Muscle of back (tissue), 13 donors: ENCODE measurements around the gene USP3. TPM values are rescaled to one million over a fixed set of nuclear protein-coding genes. Genes with fewer than 3 reads are reported as not detected.

ENCODE experiments used
- DNase-seq, 3 donors: peaks; one replicate each; pipeline versions ENCODE4 v3.0.0 to v3.0.0-alpha.2; 2013
- long read RNA-seq, 9 donors: transcript quantifications; one replicate each; lab custom pipeline, GENCODE V29; 2026
- polyA plus RNA-seq, 10 donors: library from polyadenylated mRNA; unstranded; fragments of 120-200 nt; gene quantifications; one replicate each; pipeline ENCODE4 v1.2.1, GENCODE V29; 2013; ENCODE audit not compliant: insufficient read length in 10 of 10

The USP3 gene, protein sequence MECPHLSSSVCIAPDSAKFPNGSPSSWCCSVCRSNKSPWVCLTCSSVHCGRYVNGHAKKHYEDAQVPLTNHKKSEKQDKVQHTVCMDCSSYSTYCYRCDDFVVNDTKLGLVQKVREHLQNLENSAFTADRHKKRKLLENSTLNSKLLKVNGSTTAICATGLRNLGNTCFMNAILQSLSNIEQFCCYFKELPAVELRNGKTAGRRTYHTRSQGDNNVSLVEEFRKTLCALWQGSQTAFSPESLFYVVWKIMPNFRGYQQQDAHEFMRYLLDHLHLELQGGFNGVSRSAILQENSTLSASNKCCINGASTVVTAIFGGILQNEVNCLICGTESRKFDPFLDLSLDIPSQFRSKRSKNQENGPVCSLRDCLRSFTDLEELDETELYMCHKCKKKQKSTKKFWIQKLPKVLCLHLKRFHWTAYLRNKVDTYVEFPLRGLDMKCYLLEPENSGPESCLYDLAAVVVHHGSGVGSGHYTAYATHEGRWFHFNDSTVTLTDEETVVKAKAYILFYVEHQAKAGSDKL
- 10 to 100 TPM; 15.2 to 31.4 (median 21.7) TPM for polyA plus RNA-seq
- long read RNA-seq, donor 1, partial matches to known transcripts: 0 of 3 reads
- long read RNA-seq, donor 1, other reads (novel, unspliced or antisense): 0 of 3 reads
- long read RNA-seq, donor 2, partial matches to known transcripts: 0 of 1 reads
- long read RNA-seq, donor 2, other reads (novel, unspliced or antisense): 0 of 1 reads
- long read RNA-seq, donor 3: 0 reads
- long read RNA-seq, donor 4, partial matches to known transcripts: 0 of 2 reads
- long read RNA-seq, donor 4, other reads (novel, unspliced or antisense): 0 of 2 reads
- long read RNA-seq, donor 5, partial matches to known transcripts: 0 of 4 reads
- long read RNA-seq, donor 5, other reads (novel, unspliced or antisense): 0 of 4 reads
- long read RNA-seq, donor 6: 0 reads
- long read RNA-seq, donor 7, partial matches to known transcripts: 0 of 1 reads
- long read RNA-seq, donor 7, other reads (novel, unspliced or antisense): 0 of 1 reads
- long read RNA-seq, donor 8, partial matches to known transcripts: 0 of 4 reads
- long read RNA-seq, donor 8, other reads (novel, unspliced or antisense): 0 of 4 reads
- long read RNA-seq, donor 9, partial matches to known transcripts: 0 of 2 reads
- long read RNA-seq, donor 9, other reads (novel, unspliced or antisense): 0 of 2 reads

DNA sequence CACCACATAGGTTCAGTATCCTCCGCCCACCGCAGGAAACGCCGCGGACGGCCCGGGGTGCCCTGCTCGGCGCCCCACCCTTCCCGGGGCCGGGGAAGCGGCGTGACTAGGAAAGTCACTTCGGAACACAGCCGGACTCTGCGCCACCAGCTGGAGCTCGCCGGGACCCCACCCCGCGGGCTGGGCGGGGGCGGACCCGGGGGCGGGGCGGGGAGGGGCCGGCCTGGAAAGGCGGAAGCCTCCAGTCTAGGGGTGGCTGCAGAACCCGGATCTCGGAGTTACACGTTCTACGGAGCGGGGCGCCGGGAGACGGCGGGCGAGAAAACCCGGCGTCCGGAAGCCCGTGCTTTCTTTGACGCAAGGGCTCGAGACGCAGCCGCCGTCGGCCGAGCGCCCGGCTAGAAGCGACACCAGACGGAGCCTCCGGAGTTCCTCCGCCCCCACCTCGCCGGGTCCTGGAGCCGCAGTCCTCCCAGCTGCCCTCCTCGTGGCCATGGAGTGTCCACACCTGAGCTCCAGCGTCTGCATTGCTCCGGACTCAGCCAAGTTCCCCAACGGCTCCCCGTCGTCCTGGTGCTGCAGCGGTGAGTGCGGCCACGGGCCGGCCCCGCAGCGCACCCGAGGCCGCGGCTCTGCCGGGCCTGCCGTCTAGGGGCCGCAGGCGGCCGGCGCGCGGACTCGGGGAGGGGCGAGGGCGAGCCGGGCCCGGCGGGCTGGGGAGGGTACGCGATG, at the start of gene USP3:
Gene USP3, plus strand, starts transcription at position 347 of the 732 bp plus-strand sequence. Its CDS starts 147 bp downstream, at position 494.
- DNase-seq: peak; percentile 97 to 98 (median 97)

DNA sequence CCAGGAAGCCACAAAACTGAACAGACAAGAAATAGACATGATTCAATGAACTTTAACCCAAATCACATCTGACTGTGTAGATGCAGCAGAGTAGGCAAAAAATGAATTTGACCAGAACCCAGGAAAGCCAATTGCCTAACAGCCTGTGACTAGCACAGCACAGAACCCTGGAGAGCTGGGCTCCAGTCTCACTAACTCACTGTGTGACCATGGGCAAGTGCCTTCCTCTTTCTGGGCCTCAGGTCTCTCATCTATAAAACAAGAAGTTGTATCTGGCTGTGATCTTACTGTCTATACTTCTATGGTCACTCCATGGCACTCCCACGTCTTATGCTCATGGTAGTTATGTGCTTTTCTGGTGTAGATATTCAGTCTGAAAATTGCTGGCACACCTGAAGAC, 48.1 kb upstream of the USP3 start:
- DNase-seq: no peak

DNA sequence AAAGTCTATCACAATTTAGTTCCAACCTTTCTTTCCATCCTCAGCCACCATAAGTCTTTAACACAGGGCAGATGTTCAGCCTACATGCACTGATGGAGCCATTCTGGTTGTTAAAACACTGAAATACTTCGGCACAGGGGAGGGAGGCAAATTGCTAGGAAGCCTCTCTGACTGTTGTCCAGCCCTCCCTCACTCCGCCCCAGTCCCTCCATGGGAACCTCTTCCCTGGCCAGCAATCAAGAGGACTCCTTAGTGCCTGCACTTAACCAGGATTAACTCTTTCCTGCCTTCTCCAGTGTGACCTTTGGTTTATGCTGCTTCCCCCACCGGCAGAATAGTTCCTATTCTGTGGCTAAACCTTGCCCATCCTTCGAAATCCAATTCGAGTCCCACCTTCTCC, 47.0 kb upstream of the USP3 start:
- peak in 1 of 3 donors; percentile 72 for DNase-seq

DNA sequence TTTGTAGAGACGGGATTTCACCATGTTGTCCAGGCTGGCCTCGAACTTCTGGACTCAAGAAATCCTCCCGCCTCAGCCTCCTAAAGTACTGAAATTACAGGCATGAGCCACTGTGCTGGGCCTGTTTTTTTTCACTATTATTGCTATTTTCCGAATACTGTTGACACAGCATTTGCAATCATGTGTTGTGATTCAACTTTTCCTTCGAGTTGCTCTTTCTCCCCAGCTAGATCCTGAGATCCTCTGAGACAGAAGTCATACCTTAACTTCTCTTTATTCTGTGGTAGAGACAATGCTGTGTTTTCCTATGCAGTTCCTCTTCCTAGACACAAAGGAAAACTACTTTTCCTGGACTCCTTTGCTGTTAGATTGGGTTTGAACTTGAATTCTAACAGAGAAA, 46.4 kb upstream of the USP3 start:
- no peak for DNase-seq

DNA sequence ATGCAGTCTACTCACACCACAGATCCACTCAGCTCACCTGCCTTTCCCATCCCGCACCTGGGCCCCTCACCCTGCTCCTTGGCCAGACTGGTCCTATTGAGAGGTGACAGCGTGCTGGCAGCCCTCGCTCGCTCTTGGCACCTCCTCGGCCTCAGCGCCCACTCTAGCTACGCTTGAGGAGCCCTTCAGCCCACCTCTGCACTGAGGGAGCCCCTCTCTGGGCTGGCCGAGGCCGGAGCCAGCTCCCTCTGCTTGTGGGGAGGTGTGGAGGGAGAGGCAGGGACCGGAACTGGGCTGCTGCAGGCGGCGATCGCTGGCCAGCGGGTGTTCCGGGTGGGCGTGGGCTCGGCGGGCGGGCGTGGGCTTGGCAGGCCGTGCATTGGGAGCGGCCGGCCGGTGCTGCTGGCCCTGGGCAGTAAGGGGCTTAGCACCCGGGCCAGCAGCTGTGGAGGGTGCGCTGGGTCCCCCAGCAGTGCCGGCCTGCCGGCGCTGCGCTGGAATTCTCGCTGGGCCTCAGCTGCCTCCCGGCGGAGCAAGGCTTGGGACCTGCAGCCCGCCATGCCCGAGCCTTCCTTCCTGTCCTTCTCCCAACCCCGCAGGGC, 45.5 kb upstream of the USP3 start:
- DNase-seq: no peak

DNA sequence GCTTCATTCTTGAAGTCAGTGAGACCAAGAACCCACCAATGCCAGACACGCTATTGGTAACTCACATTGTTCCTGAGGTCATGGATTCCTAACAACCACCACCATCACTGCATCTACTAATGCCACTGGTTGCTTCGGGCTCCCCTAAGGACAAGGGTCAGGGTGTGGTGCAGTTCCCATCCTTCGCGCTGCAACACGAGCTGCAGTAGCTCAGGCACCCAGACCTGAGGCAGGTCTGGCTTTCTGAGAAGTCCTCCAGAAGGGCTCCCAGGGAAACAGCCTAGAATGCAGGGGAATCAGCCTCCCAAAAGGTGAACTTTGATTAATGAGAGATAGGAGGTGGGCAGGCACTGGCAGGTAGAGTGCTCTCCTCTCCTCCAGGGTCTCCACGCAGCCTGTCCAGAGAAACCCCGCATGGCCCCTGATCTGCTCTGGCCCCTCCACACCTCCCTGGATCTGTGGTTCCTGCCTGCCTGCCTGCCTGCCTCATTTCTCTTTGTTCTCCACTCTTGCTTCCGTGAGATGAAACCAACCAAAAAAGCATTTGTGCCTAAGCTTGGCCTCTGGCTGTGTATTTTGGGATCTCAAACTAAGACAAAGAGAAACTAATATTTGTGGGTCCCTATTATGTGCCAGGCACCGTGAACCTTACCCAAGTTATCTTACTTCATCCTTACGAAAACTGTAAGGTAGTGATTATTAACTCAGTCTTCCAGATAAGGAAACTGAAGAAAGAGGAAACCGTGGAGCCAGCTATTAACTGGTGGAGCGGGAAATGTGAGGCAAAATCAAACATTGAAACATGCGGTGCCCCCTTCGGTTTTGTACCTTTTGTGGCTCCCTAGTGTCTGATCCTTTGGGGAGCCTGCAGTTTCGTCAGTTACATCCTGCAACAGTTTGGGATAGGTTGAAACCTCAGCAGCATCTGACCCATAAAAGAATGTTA, 43.9 kb upstream of the USP3 start:
- DNase-seq: no peak

- DNase-seq: peak in 1 of 3 donors; percentile 72
Observed at GRCh38 chr15:63461230-63461985, 43.0 kb upstream of the USP3 start.

- DNase-seq: no peak
Observed at GRCh38 chr15:63462088-63462487, 42.3 kb upstream of the USP3 start.

DNA sequence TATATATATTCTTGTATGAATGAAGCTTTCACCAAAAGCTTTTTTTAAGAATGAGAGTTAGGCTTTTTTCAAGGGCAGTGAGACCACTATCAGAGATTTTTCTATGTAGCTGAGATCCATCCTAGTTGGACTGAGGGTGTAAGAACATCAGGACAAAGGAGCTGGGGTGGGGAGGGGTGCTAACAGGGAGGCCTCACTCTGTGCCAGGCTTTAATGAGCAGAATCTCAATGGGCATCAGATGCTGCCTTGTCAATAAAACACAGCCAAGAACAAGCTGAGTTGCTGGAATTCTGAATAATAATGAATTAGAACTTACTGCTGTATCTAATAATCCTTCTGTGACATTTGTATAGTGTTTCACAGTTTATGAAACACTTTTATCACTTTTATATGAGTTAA, 41.4 kb upstream of the USP3 start:
- DNase-seq: no peak

GRCh38 chr15:63463793-63464192, 40.6 kb upstream of the USP3 start:
- no peak for DNase-seq

GRCh38 chr15:63465104-63465503, 39.3 kb upstream of the USP3 start:
- DNase-seq: peak in 2 of 3 donors; percentile 59 to 61

DNA sequence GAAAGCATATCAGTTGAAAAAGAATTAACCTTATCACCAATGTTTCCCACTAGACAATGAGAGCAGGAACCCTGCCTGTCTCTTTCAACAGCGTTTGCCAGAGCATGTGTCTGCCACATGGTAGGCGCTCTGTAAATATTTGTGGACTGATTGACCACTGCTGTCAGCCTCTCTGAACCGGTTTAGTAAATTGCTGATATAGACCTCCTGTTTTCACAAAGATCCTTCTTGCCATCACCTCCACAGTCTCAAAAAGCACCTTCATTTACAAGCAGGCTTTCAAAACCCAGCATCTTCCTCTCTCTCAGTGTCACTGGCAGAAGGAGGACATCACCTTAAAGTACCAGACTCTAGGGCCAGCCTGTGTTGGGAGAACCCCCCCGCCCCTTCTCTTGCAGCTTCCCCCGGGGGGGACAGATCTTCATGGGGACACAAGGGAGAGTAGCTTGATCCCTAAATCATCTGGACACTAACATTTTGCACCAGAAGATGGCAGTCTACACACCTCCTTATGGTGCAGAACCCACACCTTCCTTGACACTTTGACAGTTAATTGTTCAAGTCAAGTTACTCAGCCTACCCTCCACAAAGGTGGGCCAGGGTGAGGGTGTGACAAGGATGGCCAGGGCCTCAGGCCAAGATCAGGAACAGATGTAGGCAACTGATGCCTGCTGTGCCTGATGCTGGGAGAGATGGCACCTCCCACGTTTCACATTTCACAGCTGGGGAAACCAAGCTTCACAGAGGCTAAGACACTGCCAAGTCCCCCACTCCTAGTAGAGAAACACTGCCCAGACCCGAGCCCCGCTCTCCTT, 37.8 kb upstream of the USP3 start:
- peak in 2 of 3 donors; percentile 57 to 78 for DNase-seq

DNA sequence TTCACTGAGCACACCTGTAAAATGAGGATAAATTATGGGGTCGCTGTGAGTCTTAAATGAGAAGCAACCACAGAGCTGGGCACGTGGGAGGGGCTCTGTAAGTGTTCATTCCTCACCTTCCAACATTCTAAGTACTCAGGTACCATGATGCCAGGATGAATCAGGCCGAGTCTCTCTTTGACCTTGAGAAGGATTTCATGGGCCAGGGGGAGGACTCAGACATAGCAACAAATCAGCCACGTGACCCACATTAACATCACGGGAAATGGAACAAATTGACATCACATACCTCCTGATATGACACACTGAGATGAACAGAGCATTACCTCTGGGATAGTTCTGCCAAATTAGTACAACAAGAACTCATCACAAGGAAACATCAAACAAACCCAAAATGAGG, 35.2 kb upstream of the USP3 start:
- no peak for DNase-seq

DNA sequence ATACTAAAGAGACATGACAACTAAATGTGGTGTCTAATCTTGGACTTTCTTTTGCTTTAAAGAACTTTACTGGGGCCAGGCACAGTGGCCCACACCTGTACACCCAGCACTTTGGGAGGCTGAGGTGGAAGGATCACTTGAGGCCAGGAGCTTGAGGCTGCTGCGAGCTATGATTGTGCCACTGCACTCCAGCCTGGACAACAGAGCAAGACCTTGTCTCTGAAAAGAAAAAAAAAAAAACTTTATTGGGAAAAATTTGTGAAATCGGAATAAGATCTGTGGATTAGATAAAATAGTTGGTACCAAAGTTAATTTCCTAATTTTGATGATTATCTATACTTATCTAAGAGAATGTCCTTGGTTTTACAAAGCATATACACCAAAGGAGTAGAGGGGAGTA, 34.4 kb upstream of the USP3 start:
- no peak for DNase-seq

DNA sequence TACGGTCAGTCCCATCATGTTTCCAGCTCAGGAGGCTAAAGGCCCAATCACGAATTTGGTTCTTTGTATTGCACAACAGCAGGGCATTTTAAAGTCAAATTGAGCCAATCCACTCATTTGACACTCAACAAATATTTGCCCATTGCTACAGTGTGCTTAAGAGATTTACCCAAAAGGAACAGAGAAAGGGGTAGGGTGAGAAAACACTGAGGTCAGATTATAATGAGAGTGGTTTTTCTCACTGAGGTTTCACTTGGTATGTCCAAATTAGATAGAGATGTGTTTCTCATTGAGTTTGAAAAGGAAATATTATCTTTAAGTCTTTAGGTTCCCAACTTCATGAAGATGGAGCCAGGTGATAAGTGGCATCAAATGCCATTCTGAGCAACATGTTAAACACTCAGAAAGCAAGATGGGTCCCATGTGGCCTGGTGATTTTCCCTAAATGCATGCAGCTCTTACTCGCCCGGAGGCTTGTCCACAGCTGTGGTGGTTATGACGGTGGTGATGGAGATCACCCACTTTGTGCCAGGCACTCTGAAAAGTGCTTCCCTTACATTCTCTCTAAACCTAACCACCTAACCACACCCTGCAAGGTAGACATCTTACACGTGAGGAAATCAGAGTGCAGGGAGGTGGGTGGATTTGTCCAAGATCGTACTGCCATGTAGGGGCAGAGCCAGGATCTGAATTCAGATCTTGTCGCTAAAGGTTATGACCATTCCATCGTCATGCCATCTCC, 31.2 kb upstream of the USP3 start:
- no peak for DNase-seq

GRCh38 chr15:63473749-63473998, 30.7 kb upstream of the USP3 start:
- DNase-seq: no peak

DNA sequence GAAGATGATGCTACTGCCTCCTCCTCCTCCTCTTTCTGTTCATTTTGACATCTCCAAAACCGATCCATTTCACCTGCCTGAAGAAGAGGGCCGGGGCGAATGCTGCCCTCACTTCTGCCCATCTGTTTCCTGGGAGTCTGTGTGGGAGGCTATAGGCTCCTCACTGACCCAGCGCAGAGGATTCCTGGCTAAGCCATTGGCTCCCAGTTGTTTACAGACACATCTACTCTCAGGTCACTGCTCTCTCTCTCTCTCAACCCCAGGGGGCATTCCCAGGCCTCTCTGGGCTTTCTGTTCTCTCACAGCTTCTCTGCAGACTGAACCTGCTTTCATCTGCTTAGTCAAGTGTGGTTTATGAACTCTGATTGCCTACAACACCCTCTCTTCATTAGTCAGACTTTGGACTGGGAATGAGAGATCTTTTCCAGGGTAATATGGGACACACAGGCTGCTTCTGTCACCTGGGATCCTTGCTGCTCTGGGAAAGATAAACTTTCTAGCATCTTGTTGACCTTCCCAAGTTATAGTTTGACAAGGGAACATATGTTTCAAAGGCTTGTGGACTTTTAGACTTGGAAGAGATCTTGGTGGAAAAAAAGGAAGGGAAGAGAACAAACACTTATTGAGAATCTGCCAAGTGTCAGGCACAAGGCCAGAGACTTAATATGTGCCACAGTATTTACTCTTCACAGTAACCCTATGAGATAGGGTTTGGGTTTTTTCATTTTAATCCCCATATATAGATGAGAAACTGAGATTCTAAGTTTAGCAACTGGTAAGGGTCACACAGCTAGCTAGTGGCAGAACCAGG, 30.2 kb upstream of the USP3 start:
- DNase-seq: peak in 1 of 3 donors; percentile 54
